SK-N-SH (cell line): ENCODE measurements around the gene TRMT112.

Source experiments
- CTCF ChIP-seq: fragments of 200-600 bp; sonication (generic); IDR thresholded peaks from 2 replicates; pipeline ENCODE4 v1.6.1; 2017; ENCODE audit warnings: antibody characterized with exemption, mild to moderate bottlenecking, moderate library complexity
- EP300 ChIP-seq, 2 experiments: IDR thresholded peaks; 2 replicates each; pipeline versions ENCODE4 v1.4.0 to v1.6.1; 2012; ENCODE audit warnings: borderline replicate concordance in 1 of 2, low read depth in 1 of 2, low read length in 1 of 2
- NRF1 ChIP-seq: IDR thresholded peaks from 2 replicates; pipeline ENCODE4 v1.6.1; 2012; ENCODE audit warnings: low read depth, mild to moderate bottlenecking, low read length
- SIN3A ChIP-seq: IDR thresholded peaks from 2 replicates; pipeline ENCODE4 v1.6.1; 2012; ENCODE audit warnings: low read depth, mild to moderate bottlenecking, low read length, moderate library complexity, borderline replicate concordance
- YY1 ChIP-seq: IDR thresholded peaks from 2 replicates; pipeline ENCODE4 v1.4.0; 2012; ENCODE audit warnings: low read depth, mild to moderate bottlenecking
- TF ChIP-seq, protein P1 (sequence below): IDR thresholded peaks from 2 replicates; pipeline ENCODE4 v1.6.1; 2012; ENCODE audit warnings: mild to moderate bottlenecking, low read depth, low read length, moderate library complexity
- TF ChIP-seq, protein P2 (sequence below): IDR thresholded peaks from 2 replicates; pipeline ENCODE4; 2012

DNA sequence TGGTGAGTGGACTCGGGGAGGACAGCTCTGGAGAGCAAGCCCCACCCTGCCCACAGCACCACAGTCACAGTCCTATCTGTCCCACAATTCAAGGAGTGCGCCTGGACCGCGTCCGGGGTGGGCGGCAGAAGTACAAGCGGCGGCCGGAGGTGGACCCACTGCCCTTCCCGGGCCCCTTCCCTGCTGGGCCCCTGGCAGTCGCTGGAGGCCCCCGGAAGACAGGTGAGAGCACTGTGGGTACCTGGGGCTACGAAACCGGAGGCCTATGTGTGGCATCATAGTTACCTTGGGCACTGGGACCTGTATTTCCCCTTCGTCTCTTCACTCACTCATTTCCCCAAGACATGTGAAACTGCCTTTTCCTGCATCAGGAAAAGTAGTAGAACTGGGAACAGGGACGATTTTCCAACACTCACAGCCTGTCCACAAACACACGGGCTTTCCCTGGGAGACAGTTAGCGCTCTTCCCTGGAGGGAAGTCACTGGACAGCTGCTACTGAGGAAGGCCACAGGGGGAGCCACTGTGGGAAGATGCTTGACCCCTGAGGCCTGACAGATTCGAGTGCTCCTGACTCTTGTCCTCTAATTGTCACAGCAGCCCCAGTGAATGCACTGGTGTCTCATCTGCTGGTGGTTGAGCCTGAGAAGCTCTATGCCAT is 3.1 kb downstream of the TRMT112 start:
- TF ChIP-seq SIN3A = no peak
- TF ChIP-seq YY1 = no peak
- TF ChIP-seq, protein P1, sequence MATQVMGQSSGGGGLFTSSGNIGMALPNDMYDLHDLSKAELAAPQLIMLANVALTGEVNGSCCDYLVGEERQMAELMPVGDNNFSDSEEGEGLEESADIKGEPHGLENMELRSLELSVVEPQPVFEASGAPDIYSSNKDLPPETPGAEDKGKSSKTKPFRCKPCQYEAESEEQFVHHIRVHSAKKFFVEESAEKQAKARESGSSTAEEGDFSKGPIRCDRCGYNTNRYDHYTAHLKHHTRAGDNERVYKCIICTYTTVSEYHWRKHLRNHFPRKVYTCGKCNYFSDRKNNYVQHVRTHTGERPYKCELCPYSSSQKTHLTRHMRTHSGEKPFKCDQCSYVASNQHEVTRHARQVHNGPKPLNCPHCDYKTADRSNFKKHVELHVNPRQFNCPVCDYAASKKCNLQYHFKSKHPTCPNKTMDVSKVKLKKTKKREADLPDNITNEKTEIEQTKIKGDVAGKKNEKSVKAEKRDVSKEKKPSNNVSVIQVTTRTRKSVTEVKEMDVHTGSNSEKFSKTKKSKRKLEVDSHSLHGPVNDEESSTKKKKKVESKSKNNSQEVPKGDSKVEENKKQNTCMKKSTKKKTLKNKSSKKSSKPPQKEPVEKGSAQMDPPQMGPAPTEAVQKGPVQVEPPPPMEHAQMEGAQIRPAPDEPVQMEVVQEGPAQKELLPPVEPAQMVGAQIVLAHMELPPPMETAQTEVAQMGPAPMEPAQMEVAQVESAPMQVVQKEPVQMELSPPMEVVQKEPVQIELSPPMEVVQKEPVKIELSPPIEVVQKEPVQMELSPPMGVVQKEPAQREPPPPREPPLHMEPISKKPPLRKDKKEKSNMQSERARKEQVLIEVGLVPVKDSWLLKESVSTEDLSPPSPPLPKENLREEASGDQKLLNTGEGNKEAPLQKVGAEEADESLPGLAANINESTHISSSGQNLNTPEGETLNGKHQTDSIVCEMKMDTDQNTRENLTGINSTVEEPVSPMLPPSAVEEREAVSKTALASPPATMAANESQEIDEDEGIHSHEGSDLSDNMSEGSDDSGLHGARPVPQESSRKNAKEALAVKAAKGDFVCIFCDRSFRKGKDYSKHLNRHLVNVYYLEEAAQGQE = no peak
- TF ChIP-seq CTCF = peak; percentile 32; the same call in 1 of the 2 replicates
- no peak for TF ChIP-seq EP300 (IDR thresholded peaks at IDR 0.05; ENCODE audit: borderline replicate concordance in 1 of 2, low read depth in 1 of 2, low read length in 1 of 2)
- TF ChIP-seq NRF1 = no peak
- TF ChIP-seq, protein P2, sequence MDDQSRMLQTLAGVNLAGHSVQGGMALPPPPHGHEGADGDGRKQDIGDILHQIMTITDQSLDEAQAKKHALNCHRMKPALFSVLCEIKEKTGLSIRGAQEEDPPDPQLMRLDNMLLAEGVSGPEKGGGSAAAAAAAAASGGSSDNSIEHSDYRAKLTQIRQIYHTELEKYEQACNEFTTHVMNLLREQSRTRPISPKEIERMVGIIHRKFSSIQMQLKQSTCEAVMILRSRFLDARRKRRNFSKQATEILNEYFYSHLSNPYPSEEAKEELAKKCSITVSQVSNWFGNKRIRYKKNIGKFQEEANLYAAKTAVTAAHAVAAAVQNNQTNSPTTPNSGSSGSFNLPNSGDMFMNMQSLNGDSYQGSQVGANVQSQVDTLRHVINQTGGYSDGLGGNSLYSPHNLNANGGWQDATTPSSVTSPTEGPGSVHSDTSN = no peak
